ENCODE results near the gene GSK3B.

Gene GSK3B

DNA sequence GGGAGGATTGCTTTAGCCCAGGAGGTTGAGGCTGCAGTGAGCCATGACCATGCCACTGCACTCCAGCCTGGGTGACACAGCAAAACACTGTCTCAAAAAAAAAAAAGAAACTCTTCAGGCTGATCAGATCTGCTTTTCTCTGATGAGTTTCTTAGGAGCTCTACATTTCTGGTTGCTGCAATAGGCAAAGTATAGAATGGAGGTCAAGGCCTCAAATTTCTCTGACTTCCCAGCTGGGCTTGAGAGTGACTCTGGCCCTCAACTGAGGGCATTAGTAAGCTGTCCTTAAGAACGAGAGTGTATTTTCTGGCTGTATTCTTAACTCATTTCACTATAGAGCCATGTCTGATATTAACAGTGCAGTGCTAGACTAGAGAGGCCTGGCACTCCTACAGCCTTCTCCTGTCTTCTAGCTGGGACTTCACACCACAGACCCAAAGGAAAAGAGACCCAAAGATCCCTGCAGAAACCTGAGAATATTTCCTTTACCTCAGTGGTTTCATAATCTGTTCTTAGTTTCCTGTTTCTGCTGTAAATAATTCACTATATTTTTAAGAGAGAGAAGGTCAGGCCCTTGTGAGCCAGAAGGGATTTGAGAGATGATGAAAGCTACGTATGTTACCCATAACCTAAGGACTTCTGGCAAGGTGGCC is 314.4 kb downstream of the GSK3B start:
- DNase-seq (ENCODE audit: low read depth), result no peak

DNA sequence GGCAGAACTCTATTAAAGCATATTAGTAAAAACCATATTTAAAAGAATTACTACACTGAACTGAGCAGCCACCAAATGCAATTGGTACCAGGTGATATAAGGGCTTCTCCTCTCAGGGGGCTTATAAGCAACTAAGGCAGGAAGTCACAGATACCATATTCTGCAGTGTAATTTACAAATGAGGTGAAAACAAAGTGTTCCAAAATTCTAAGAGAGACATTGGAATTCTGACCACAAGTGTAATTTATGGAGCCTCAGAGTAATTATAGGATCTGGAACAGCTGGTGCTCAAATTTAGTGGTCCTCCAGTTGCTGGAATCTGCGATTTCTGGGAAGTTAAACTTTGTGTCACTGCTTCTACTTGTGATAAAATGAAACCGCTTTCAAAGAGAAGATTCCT is 315.4 kb downstream of the GSK3B start:
- no peak for DNase-seq (ENCODE audit: low read depth)

DNA sequence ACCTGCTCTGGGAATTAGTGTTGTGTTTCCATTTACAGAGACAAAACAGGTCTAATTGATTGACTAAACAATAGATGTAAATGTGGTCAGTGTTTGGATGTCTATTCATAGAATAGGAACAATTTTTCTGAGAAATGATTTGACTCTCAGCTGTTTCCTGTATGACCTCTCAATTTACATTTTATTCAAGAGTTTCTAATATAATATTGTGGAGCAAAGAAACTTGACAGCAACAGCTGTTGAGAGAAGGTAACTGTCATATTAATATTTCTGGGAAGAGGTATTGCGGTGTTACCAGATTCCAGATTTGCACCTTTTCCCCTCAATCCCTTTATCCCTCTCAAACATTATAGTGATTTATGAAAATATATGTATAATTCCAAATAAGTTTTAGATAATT is 316.1 kb downstream of the GSK3B start:
- DNase-seq (ENCODE audit: low read depth), result no peak

DNA sequence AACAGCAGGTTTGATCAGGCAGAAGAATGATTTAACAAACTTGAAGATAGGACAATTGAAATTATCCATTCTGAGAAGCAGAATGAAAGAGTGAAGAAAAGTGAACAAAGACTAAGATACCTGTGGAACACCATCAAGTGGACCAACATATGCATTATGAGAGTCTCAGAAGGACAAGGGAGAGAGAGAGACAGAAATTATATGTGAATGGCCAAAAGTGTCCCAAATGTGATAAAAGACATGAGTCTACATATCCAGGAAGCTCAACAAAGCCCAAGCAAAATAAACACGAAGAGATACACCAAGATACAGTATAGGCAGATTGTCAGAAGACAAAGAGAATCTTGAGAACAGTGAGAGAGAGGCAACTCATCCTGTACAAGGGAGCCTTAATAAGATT is 317.9 kb downstream of the GSK3B start:
- no peak for DNase-seq (ENCODE audit: low read depth)

DNA sequence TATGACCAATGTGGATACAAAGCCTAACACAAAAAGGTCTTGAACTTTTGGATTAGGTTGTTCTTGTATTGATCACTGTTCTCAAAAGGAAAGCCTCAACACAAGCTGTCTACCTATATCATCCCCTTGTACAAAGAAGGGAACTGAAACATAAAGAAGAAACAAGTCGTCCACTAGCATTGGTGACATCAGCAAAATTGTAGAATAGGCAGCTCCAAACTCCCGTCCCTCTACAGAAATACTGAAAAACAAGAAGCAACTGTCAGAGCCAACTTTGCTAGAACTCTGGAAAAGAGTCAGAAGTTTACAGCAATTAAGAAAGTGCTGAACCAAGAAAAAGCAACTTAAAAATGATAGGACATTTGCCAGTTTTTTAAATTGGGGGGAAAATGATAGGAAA is 319.8 kb downstream of the GSK3B start:
- no peak for DNase-seq (ENCODE audit: low read depth)
